Caco-2 (cell line): ENCODE measurements around the gene CEP170. TPM values are rescaled to one million over a fixed set of nuclear protein-coding genes. Genes with fewer than 3 reads are reported as not detected.

Experiments
- BruUV-seq: library from RNA; stranded (reverse); fragments of 400-500 nt; replicated peaks from 2 replicates; lab custom pipeline; 2021; lab: Mats Ljungman, UMichigan
- CTCF ChIA-PET: fragments of 300-600 bp; sonication (Branson Sonifier 250); formaldehyde crosslinking; loops from one replicate; lab custom pipeline; 2022; ENCODE audit warnings: antibody characterized with exemption; lab: Charles Lee
- POLR2A ChIA-PET: fragments of 300-600 bp; sonication (Branson Sonifier 250); formaldehyde crosslinking; loops from one replicate; lab custom pipeline; 2022; ENCODE audit warnings: antibody characterized with exemption; lab: Charles Lee
- DNase-seq, 2 experiments: peaks; one replicate each; pipeline versions ENCODE4 v3.0.0 to v3.0.0-alpha.2; 2020 to 2022
- H3K27me3 ChIP-seq: replicated peaks from 2 replicates; pipeline ENCODE4 v1.6.0; 2011; ENCODE audit warnings: low read length; ENCODE audit not compliant: control insufficient read depth, insufficient read depth
- H3K36me3 ChIP-seq: 2 replicates; pipeline ENCODE4 v1.5.1; 2011; ENCODE audit warnings: low read length; ENCODE audit not compliant: control insufficient read depth, insufficient read depth
- H3K4me1 ChIP-seq: fragments of 250-450 bp; sonication (Bioruptor Pico); 2 replicates; pipeline ENCODE4 v1.5.1; 2020; ENCODE audit warnings: mild to moderate bottlenecking
- H3K4me3 ChIP-seq: 2 replicates; pipeline ENCODE4 v1.5.1; 2011; ENCODE audit warnings: low read depth, mild to moderate bottlenecking, control low read depth, low read length
- H3K9me3 ChIP-seq: fragments of 250-450 bp; sonication (Bioruptor Pico); 2 replicates; pipeline ENCODE4 v1.5.1; 2020; ENCODE audit warnings: mild to moderate bottlenecking, moderate library complexity
- H3K27ac Mint-ChIP-seq: one replicate; pipeline ENCODE4 v1.8.0; 2022; ENCODE audit warnings: mixed read lengths; ENCODE audit not compliant: unreplicated experiment
- H3K27me3 Mint-ChIP-seq: one replicate; pipeline ENCODE4 v1.8.0; 2022; ENCODE audit warnings: mixed read lengths; ENCODE audit not compliant: insufficient read depth, unreplicated experiment
- H3K36me3 Mint-ChIP-seq: one replicate; pipeline ENCODE4 v1.8.0; 2022; ENCODE audit warnings: mild to moderate bottlenecking, mixed read lengths; ENCODE audit not compliant: insufficient read depth, unreplicated experiment
- H3K4me1 Mint-ChIP-seq: one replicate; pipeline ENCODE4 v1.8.0; 2022; ENCODE audit warnings: low read depth, mixed read lengths; ENCODE audit not compliant: unreplicated experiment
- H3K4me3 Mint-ChIP-seq: one replicate; pipeline ENCODE4 v1.8.0; 2022; ENCODE audit warnings: mild to moderate bottlenecking, moderate library complexity, mixed read lengths; ENCODE audit not compliant: unreplicated experiment
- H3K9me3 Mint-ChIP-seq: one replicate; pipeline ENCODE4 v1.8.0; 2022; ENCODE audit warnings: mixed read lengths; ENCODE audit not compliant: unreplicated experiment
- CTCF ChIP-seq, 2 experiments: fragments of 200-600 bp in 1 of 2; IDR thresholded peaks; 1 replicate in 1 of 2; 2 replicates in 1 of 2; pipeline versions ENCODE4 v1.5.1 to v1.8.0; 2011 to 2022; ENCODE audit warnings: antibody characterized with exemption in 1 of 2, control low read depth in 1 of 2, inconsistent platforms in 1 of 2, low read depth in 1 of 2, low read length in 1 of 2, mild to moderate bottlenecking in 1 of 2, moderate library complexity in 1 of 2; ENCODE audit not compliant: insufficient read depth in 1 of 2, severe bottlenecking in 1 of 2, unreplicated experiment in 1 of 2
- intact Hi-C: fragments of 100-400 bp; cut with micrococcal nuclease; formaldehyde crosslinking; loops from one replicate; pipeline ENCODE4 v1.10.0; 2022; ENCODE audit not compliant: unreplicated experiment
- total RNA-seq: library from RNA; stranded (reverse); gene quantifications from 2 replicates; pipeline ENCODE4 v1.2.3, GENCODE V29; 2022

CEP170 gene
- total RNA-seq, 1 experiment from 2014 or later: 22.4 TPM

- Histone ChIP-seq H3K4me1 (peaks cover 8% of the 10 kb centered on the region), H3K9me3 (no peaks in the 10 kb centered on the region), H3K27me3 (no peaks in the 10 kb centered on the region), H3K36me3 (no peaks in the 10 kb centered on the region), H3K4me3 (no peak overlapping the region)
- POLR2A ChIA-PET: no interaction called here
- Mint-ChIP-seq H3K36me3 (peaks cover 16% of the 10 kb centered on the region), H3K4me1 (peaks cover 3% of the 10 kb centered on the region), H3K4me3 (no peak overlapping the region), H3K27ac (no peak overlapping the region), H3K9me3 (no peaks in the 10 kb centered on the region), H3K27me3 (no peaks in the 10 kb centered on the region)
- intact Hi-C loops: no loop called here
- TF ChIP-seq CTCF (IDR thresholded peaks at IDR 0.05; ENCODE audit: insufficient read depth in 1 of 2, low read depth in 1 of 2, low read length in 1 of 2, severe bottlenecking in 1 of 2, unreplicated experiment in 1 of 2): no peak
- no TSS peak for BruUV-seq
- CTCF ChIA-PET: no interaction called here
- DNase-seq: no peak
Observed at GRCh38 chr1:243258731-243259130, 3.6 kb upstream of the CEP170 start.

- no peaks in the 10 kb centered on the region for H3K27me3 Mint-ChIP-seq
- Histone ChIP-seq H3K36me3 (no peaks in the 10 kb centered on the region), H3K9me3 (no peaks in the 10 kb centered on the region), H3K4me1 (peaks cover under 1% of the 10 kb centered on the region), H3K27me3 (no peaks in the 10 kb centered on the region), H3K4me3 (no peak overlapping the region)
- POLR2A ChIA-PET: no interaction called here
- no peaks in the 10 kb centered on the region for H3K4me1 Mint-ChIP-seq
- H3K36me3 Mint-ChIP-seq: peaks cover 16% of the 10 kb centered on the region
- no peaks in the 10 kb centered on the region for H3K9me3 Mint-ChIP-seq
- no peak overlapping the region for H3K27ac Mint-ChIP-seq
- intact Hi-C loops: no loop called here
- peak overlapping the region; percentile 93 for H3K4me3 Mint-ChIP-seq
- no TSS peak for BruUV-seq
- TF ChIP-seq CTCF (IDR thresholded peaks at IDR 0.05; ENCODE audit: insufficient read depth in 1 of 2, low read depth in 1 of 2, low read length in 1 of 2, severe bottlenecking in 1 of 2, unreplicated experiment in 1 of 2): no peak
- CTCF ChIA-PET: no interaction called here
- DNase-seq: no peak
Observed at GRCh38 chr1:243257189-243257588, 2.1 kb upstream of the CEP170 start.

DNA sequence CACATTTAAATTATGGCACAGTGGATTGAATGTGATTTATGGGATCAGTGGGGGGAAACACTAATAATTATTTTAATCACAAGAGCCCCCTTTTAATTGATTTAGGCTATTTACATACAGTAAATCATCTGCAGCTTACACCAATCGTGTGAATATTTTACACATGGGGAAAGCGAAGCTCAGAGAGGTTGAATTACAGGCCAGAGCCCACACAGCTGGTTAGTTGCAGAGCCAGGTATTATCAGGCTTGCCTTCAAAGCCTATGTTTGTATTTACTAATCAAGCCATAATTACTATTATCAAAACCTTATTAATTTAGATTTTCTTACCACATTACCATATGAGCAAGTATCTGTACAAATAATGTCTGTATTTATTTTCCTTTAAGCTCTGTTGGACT, 1.5 kb upstream of the CEP170 start:
- Histone ChIP-seq H3K9me3 (no peaks in the 10 kb centered on the region), H3K36me3 (no peaks in the 10 kb centered on the region), H3K4me3 (peak overlapping the region; percentile 48), H3K4me1 (peaks cover 6% of the 10 kb centered on the region), H3K27me3 (no peaks in the 10 kb centered on the region)
- Mint-ChIP-seq H3K27me3 (no peaks in the 10 kb centered on the region), H3K27ac (peak overlapping the region; percentile 93), H3K36me3 (peaks cover 16% of the 10 kb centered on the region), H3K4me1 (no peaks in the 10 kb centered on the region), H3K4me3 (peak overlapping the region; percentile 93), H3K9me3 (no peaks in the 10 kb centered on the region)
- no peak for TF ChIP-seq CTCF (IDR thresholded peaks at IDR 0.05; ENCODE audit: insufficient read depth in 1 of 2, low read depth in 1 of 2, low read length in 1 of 2, severe bottlenecking in 1 of 2, unreplicated experiment in 1 of 2)
- intact Hi-C loops: no loop called here
- DNase-seq: no peak
- POLR2A ChIA-PET: interaction anchor here (1.1 kb wide), 1 partner anchor 29 kb away, joined by 3 read pairs; no protein-coding TSS in a partner anchor
- no TSS peak for BruUV-seq
- CTCF ChIA-PET: no interaction called here
